ENCODE results near the gene ECE1. TPM values are rescaled to one million over a fixed set of nuclear protein-coding genes. Genes with fewer than 3 reads are reported as not detected.
"Not testable (repeated sequence)": the region's sequence is repeated elsewhere in the genome, so short reads cannot be mapped to it uniquely, and the experiment has no call there.

The ECE1 gene
- polyA plus RNA-seq, 3 donors, result 10.6 to 42.4 (median 23.3) TPM

- Histone ChIP-seq H3K4me2 (replicated peaks; ENCODE audit: extremely low read depth, low read length, poor library complexity, severe bottlenecking) (no peak overlapping the region), H3K36me3 (replicated peaks in 1 of 2; ENCODE audit: control insufficient read depth in 1 of 2, insufficient read depth in 2 of 2, low read length in 2 of 2) (no peaks in the 10 kb centered on the region), H2AFZ (ENCODE audit: insufficient read depth, low read depth, low read length, poor library complexity, severe bottlenecking) (no peak overlapping the region), H3K4me3 (replicated peaks in 1 of 3; ENCODE audit: low read depth in 2 of 3, low read length in 3 of 3) (no peak overlapping the region), H3K9me3 (replicated peaks in 1 of 2; ENCODE audit: control insufficient read depth in 1 of 2, insufficient read depth in 1 of 2, low read length in 2 of 2) (no peaks in the 10 kb centered on the region), H3K9ac (ENCODE audit: insufficient read depth, low read length, poor library complexity, severe bottlenecking) (no peak overlapping the region), H4K20me1 (ENCODE audit: insufficient read depth, low read length) (no peaks in the 10 kb centered on the region), H3K27me3 (ENCODE audit: control insufficient read depth in 2 of 2, insufficient read depth in 2 of 2, low read length in 2 of 2) (no peaks in the 10 kb centered on the region), H3K4me1 (ENCODE audit: control insufficient read depth in 1 of 2, insufficient read depth in 2 of 2, low read length in 2 of 2) (no peaks in the 10 kb centered on the region), H3K79me2 (ENCODE audit: insufficient read depth, low read length) (no peaks in the 10 kb centered on the region), H3K27ac (ENCODE audit: low read depth in 1 of 2, low read length in 2 of 2) (no peak overlapping the region)
- Mint-ChIP-seq H3K36me3 (no peaks in the 10 kb centered on the region), H3K27ac (peak overlapping the region in 1 of 7 donors; percentile 54), H3K4me3 (peak overlapping the region in 1 of 2 donors; percentile 28), H3K9me3 (peaks cover 0 to 2% (median 0%) of the 10 kb centered on the region in 7 donors), H3K27me3 (ENCODE audit: low read depth in 3 of 3) (peaks cover 3 to 11% (median 6%) of the 10 kb centered on the region in 3 donors), H3K4me1 (peaks cover 14% of the 10 kb centered on the region)
- WGBS (ENCODE audit: insufficient coverage), result 100% methylated on average over 4 of the region's 4 CpGs
- intact Hi-C loops (cut with micrococcal nuclease), result loop anchor here in 1 of 2 donors (10.0 kb wide), 1 partner anchor 498 kb away; no protein-coding TSS in a partner anchor
- TF ChIP-seq CTCF (IDR thresholded peaks at IDR 0.05), result no peak
- no peak for DNase-seq
Measured at GRCh38 chr1:21192871-21193270, 97.4 kb downstream of the ECE1 start.

GRCh38 chr1:21192284-21192683 lies 98.0 kb downstream of the ECE1 start:
- Histone ChIP-seq H3K27ac (ENCODE audit: low read depth in 1 of 2, low read length in 2 of 2) (no peak overlapping the region), H4K20me1 (ENCODE audit: insufficient read depth, low read length) (no peaks in the 10 kb centered on the region), H3K9me3 (replicated peaks in 1 of 2; ENCODE audit: control insufficient read depth in 1 of 2, insufficient read depth in 1 of 2, low read length in 2 of 2) (no peaks in the 10 kb centered on the region), H2AFZ (ENCODE audit: insufficient read depth, low read depth, low read length, poor library complexity, severe bottlenecking) (no peak overlapping the region), H3K9ac (ENCODE audit: insufficient read depth, low read length, poor library complexity, severe bottlenecking) (no peak overlapping the region), H3K4me2 (replicated peaks; ENCODE audit: extremely low read depth, low read length, poor library complexity, severe bottlenecking) (no peak overlapping the region), H3K79me2 (ENCODE audit: insufficient read depth, low read length) (no peaks in the 10 kb centered on the region), H3K4me3 (replicated peaks in 1 of 3; ENCODE audit: low read depth in 2 of 3, low read length in 3 of 3) (no peak overlapping the region), H3K27me3 (ENCODE audit: control insufficient read depth in 2 of 2, insufficient read depth in 2 of 2, low read length in 2 of 2) (no peaks in the 10 kb centered on the region), H3K4me1 (ENCODE audit: control insufficient read depth in 1 of 2, insufficient read depth in 2 of 2, low read length in 2 of 2) (no peaks in the 10 kb centered on the region), H3K36me3 (replicated peaks in 1 of 2; ENCODE audit: control insufficient read depth in 1 of 2, insufficient read depth in 2 of 2, low read length in 2 of 2) (no peaks in the 10 kb centered on the region)
- TF ChIP-seq CTCF (IDR thresholded peaks at IDR 0.05), result no peak
- H3K36me3 Mint-ChIP-seq, result no peaks in the 10 kb centered on the region
- no peak overlapping the region for H3K27ac Mint-ChIP-seq
- no peak for DNase-seq
- peaks cover 14% of the 10 kb centered on the region for H3K4me1 Mint-ChIP-seq
- intact Hi-C loops (cut with micrococcal nuclease), result loop anchor here in 1 of 2 donors (10.0 kb wide), 1 partner anchor 497 kb away; no protein-coding TSS in a partner anchor
- WGBS (ENCODE audit: insufficient coverage), result 90% methylated on average over 4 of the region's 5 CpGs
- peaks cover 3 to 11% (median 6%) of the 10 kb centered on the region in 3 donors for H3K27me3 Mint-ChIP-seq (ENCODE audit: low read depth in 3 of 3)
- no peak overlapping the region for H3K4me3 Mint-ChIP-seq
- peaks cover 0 to 2% (median 0%) of the 10 kb centered on the region in 7 donors for H3K9me3 Mint-ChIP-seq

GRCh38 chr1:21190771-21191170 lies 99.5 kb downstream of the ECE1 start:
- H3K4me3 Mint-ChIP-seq, result peak overlapping the region in 1 of 2 donors; percentile 30
- not testable (repeated sequence) for H3K36me3 Mint-ChIP-seq; H3K36me3 ChIP-seq (replicated peaks in 1 of 2; ENCODE audit: control insufficient read depth in 1 of 2, insufficient read depth in 2 of 2, low read length in 2 of 2); H2AFZ ChIP-seq (ENCODE audit: insufficient read depth, low read depth, low read length, poor library complexity, severe bottlenecking); H3K27me3 ChIP-seq (ENCODE audit: control insufficient read depth in 2 of 2, insufficient read depth in 2 of 2, low read length in 2 of 2); H3K27ac Mint-ChIP-seq; H3K4me3 ChIP-seq (replicated peaks in 1 of 3; ENCODE audit: low read depth in 2 of 3, low read length in 3 of 3); H3K4me2 ChIP-seq (replicated peaks; ENCODE audit: extremely low read depth, low read length, poor library complexity, severe bottlenecking); H4K20me1 ChIP-seq (ENCODE audit: insufficient read depth, low read length); H3K9ac ChIP-seq (ENCODE audit: insufficient read depth, low read length, poor library complexity, severe bottlenecking); H3K27me3 Mint-ChIP-seq (ENCODE audit: low read depth in 3 of 3); H3K9me3 ChIP-seq (replicated peaks in 1 of 2; ENCODE audit: control insufficient read depth in 1 of 2, insufficient read depth in 1 of 2, low read length in 2 of 2); H3K27ac ChIP-seq (ENCODE audit: low read depth in 1 of 2, low read length in 2 of 2); H3K4me1 ChIP-seq (ENCODE audit: control insufficient read depth in 1 of 2, insufficient read depth in 2 of 2, low read length in 2 of 2); H3K79me2 ChIP-seq (ENCODE audit: insufficient read depth, low read length); DNase-seq; H3K9me3 Mint-ChIP-seq
- 50% methylated on average over 2 of the region's 2 CpGs for WGBS (ENCODE audit: insufficient coverage)
- intact Hi-C loops (cut with micrococcal nuclease), result loop anchor here in 1 of 2 donors (10.0 kb wide), 1 partner anchor 496 kb away; no protein-coding TSS in a partner anchor
- peaks cover 14% of the 10 kb centered on the region for H3K4me1 Mint-ChIP-seq
